Calu3 (cell line): ENCODE measurements around the gene STAT3. TPM values are rescaled to one million over a fixed set of nuclear protein-coding genes. Genes with fewer than 3 reads are reported as not detected.
"Not testable (repeated sequence)": the region's sequence is repeated elsewhere in the genome, so short reads cannot be mapped to it uniquely, and the experiment has no call there.

Source experiments
- BruUV-seq: library from RNA; stranded (reverse); fragments of 400-500 nt; replicated peaks from 2 replicates; lab custom pipeline; 2021; lab: Mats Ljungman, UMichigan
- CTCF ChIA-PET: fragments of 300-600 bp; sonication (Branson Sonifier 250); formaldehyde crosslinking; loops from one replicate; lab custom pipeline; 2022; ENCODE audit warnings: antibody characterized with exemption; lab: Charles Lee
- DNase-seq: peaks from one replicate; pipeline ENCODE4 v3.0.0; 2022
- H3K27ac Mint-ChIP-seq: one replicate; pipeline ENCODE4 v1.8.0; 2022; ENCODE audit warnings: mixed read lengths; ENCODE audit not compliant: unreplicated experiment
- H3K27me3 Mint-ChIP-seq: one replicate; pipeline ENCODE4 v1.8.0; 2022; ENCODE audit warnings: mixed read lengths; ENCODE audit not compliant: unreplicated experiment
- H3K36me3 Mint-ChIP-seq: one replicate; pipeline ENCODE4 v1.8.0; 2022; ENCODE audit warnings: mild to moderate bottlenecking, moderate library complexity, mixed read lengths; ENCODE audit not compliant: insufficient read depth, unreplicated experiment
- H3K4me1 Mint-ChIP-seq: one replicate; pipeline ENCODE4 v1.8.0; 2022; ENCODE audit warnings: mild to moderate bottlenecking, low read depth, mixed read lengths; ENCODE audit not compliant: unreplicated experiment
- H3K4me3 Mint-ChIP-seq: one replicate; pipeline ENCODE4 v1.8.0; 2022; ENCODE audit warnings: mild to moderate bottlenecking, low read depth, moderate library complexity, mixed read lengths; ENCODE audit not compliant: unreplicated experiment
- H3K9me3 Mint-ChIP-seq: one replicate; pipeline ENCODE4 v1.8.0; 2022; ENCODE audit warnings: low read depth, mixed read lengths; ENCODE audit not compliant: unreplicated experiment
- CTCF ChIP-seq: fragments of 200-600 bp; IDR thresholded peaks from one replicate; pipeline ENCODE4 v1.8.0; 2022; ENCODE audit warnings: antibody characterized with exemption; ENCODE audit not compliant: unreplicated experiment
- intact Hi-C: fragments of 100-400 bp; cut with micrococcal nuclease; formaldehyde crosslinking; loops from one replicate; pipeline ENCODE4 v1.10.0; 2022; ENCODE audit not compliant: unreplicated experiment
- total RNA-seq: library from RNA; stranded (reverse); gene quantifications from 2 replicates; pipeline ENCODE4 v1.2.3, GENCODE V29; 2022

Gene STAT3
- total RNA-seq, 1 experiment from 2014 or later = 183 TPM

- Mint-ChIP-seq H3K9me3 (no peaks in the 10 kb centered on the region), H3K4me3 (no peak overlapping the region), H3K27ac (no peak overlapping the region), H3K4me1 (peaks cover 43% of the 10 kb centered on the region), H3K27me3 (no peaks in the 10 kb centered on the region), H3K36me3 (no peaks in the 10 kb centered on the region)
- no peak for DNase-seq
- no TSS peak for BruUV-seq
- CTCF ChIA-PET = interaction anchor here (0.6 to 1.8 kb wide), 6 partner anchors 10 to 1504 kb away, joined by 3 to 9 read pairs (median 4); partner anchors contain the start of gene STAT3
- TF ChIP-seq CTCF = no peak
- intact Hi-C loops = no loop called here
These were observed 10.9 kb upstream of the STAT3 start for GRCh38 chr17:42399121-42399520.

- BruUV-seq, intact Hi-C loops, H3K27ac Mint-ChIP-seq, DNase-seq, H3K4me3 Mint-ChIP-seq, H3K27me3 Mint-ChIP-seq, H3K36me3 Mint-ChIP-seq, H3K9me3 Mint-ChIP-seq: not testable (repeated sequence)
- CTCF ChIA-PET = interaction anchor here (1.5 kb wide), 1 partner anchor 12 kb away, joined by 4 read pairs; no protein-coding TSS in a partner anchor
- H3K4me1 Mint-ChIP-seq = peaks cover 27% of the 10 kb centered on the region
These were observed 7.4 kb upstream of the STAT3 start for GRCh38 chr17:42395601-42396000.

GRCh38 chr17:42394838-42395237 is 6.6 kb upstream of the STAT3 start:
- H3K36me3 Mint-ChIP-seq = peaks cover 6% of the 10 kb centered on the region
- TF ChIP-seq CTCF = no peak
- H3K27ac Mint-ChIP-seq = no peak overlapping the region
- BruUV-seq = no TSS peak
- no peaks in the 10 kb centered on the region for H3K27me3 Mint-ChIP-seq
- intact Hi-C loops = no loop called here
- H3K9me3 Mint-ChIP-seq = no peaks in the 10 kb centered on the region
- H3K4me1 Mint-ChIP-seq = peaks cover 28% of the 10 kb centered on the region
- CTCF ChIA-PET = no interaction called here
- no peak overlapping the region for H3K4me3 Mint-ChIP-seq
- no peak for DNase-seq

- H3K27me3 Mint-ChIP-seq = no peaks in the 10 kb centered on the region
- peaks cover 41% of the 10 kb centered on the region for H3K4me1 Mint-ChIP-seq
- H3K4me3 Mint-ChIP-seq = peak overlapping the region; percentile 24
- peak; percentile 68 for DNase-seq
- CTCF ChIA-PET = interaction anchor here (0.9 kb wide), 2 partner anchors 9 to 69 kb away, joined by 3 read pairs; no protein-coding TSS in a partner anchor
- H3K27ac Mint-ChIP-seq = peak overlapping the region; percentile 89
- no peaks in the 10 kb centered on the region for H3K9me3 Mint-ChIP-seq
- no TSS peak for BruUV-seq
- H3K36me3 Mint-ChIP-seq = peaks cover 24% of the 10 kb centered on the region
- no peak for TF ChIP-seq CTCF
- intact Hi-C loops = no loop called here
These were observed 4.6 kb upstream of the STAT3 start for GRCh38 chr17:42392692-42393415.

GRCh38 chr17:42391439-42391838 is 3.2 kb upstream of the STAT3 start:
- H3K4me1 Mint-ChIP-seq = peaks cover 44% of the 10 kb centered on the region
- BruUV-seq, DNase-seq, H3K27ac Mint-ChIP-seq, intact Hi-C loops, H3K27me3 Mint-ChIP-seq, H3K9me3 Mint-ChIP-seq, H3K4me3 Mint-ChIP-seq: not testable (repeated sequence)
- H3K36me3 Mint-ChIP-seq = peaks cover 34% of the 10 kb centered on the region
- CTCF ChIA-PET = interaction anchor here (0.7 kb wide), 1 partner anchor 618 kb away, joined by 3 read pairs; no protein-coding TSS in a partner anchor
